Measurements from ENCODE around the gene TOP2B. TPM values are rescaled to one million over a fixed set of nuclear protein-coding genes. Genes with fewer than 3 reads are reported as not detected.

TOP2B gene
- total RNA-seq, 4 donors from 2014 or later, result 56.1 to 274 (median 120) TPM

DNA sequence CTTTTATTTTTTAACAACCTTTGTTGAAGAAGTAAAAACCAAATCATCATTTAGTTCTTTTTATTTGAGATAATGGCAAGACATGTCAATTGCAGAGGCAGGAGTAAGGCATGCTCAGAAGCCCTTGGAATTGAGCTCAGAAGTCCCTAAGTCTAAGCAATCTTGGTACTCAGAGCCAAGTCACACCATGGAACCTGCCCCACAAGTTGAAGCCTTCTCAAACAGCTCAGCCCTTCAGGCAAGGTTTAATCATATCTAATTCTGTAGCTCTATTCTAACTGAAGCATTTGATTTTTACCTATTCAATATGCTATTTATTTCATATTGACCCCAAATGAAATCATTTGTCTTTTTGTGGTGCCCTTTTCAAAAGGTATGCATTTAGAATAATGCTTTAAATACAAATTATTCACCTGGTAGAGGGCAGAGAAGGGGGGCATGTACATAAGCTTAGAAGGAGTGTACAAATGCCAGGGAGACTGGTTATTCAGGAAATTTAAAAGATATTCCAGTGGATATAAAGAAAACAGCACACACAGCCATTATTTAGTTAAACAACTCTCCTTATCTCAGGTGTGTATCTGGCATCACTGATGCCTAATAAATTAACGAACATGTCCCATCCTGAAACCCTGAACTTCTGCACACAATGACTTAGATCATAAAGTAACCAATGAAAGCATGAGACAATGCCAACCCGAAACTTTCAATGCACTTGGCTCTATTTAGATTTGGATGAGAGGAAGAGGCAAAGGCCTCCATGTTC lies 26.2 kb upstream of the TOP2B start:
- TF ChIP-seq, protein P1, sequence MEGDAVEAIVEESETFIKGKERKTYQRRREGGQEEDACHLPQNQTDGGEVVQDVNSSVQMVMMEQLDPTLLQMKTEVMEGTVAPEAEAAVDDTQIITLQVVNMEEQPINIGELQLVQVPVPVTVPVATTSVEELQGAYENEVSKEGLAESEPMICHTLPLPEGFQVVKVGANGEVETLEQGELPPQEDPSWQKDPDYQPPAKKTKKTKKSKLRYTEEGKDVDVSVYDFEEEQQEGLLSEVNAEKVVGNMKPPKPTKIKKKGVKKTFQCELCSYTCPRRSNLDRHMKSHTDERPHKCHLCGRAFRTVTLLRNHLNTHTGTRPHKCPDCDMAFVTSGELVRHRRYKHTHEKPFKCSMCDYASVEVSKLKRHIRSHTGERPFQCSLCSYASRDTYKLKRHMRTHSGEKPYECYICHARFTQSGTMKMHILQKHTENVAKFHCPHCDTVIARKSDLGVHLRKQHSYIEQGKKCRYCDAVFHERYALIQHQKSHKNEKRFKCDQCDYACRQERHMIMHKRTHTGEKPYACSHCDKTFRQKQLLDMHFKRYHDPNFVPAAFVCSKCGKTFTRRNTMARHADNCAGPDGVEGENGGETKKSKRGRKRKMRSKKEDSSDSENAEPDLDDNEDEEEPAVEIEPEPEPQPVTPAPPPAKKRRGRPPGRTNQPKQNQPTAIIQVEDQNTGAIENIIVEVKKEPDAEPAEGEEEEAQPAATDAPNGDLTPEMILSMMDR (IDR thresholded peaks at IDR 0.05), result no peak
- no peak for TF ChIP-seq POLR2A (IDR thresholded peaks at IDR 0.05)
- no peaks in the 10 kb centered on the region for H3K27me3 ChIP-seq
- H3K9me3 ChIP-seq, result no peaks in the 10 kb centered on the region
- H3K27ac ChIP-seq, result no peak overlapping the region
- no peaks in the 10 kb centered on the region for H3K4me1 ChIP-seq
- no peaks in the 10 kb centered on the region for H3K36me3 ChIP-seq
- intact Hi-C loops (cut with DNase I; ENCODE audit: low total_unique reads), result no loop called here
- DNase-seq, result no peak
- H3K4me3 ChIP-seq, result no peak overlapping the region

DNA sequence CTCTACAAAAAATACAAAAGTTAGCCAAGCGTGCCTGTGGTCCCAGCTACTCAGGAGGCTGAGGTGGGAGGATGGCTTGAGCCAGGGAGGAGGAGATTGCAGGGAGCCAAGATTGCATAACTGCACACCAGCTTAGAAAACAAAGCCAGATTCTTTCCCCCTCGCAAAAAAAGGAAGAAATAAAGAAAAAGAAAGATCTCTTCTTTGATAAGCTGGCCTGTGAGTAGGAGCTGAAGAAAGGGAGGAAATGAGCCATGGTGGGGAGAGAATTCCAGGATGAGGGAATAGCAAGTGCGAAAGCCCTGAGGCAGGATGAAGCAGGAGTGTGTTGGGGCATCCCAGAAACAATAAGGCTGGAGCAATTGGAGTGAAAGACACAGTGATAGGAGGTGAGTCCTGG lies 24.5 kb upstream of the TOP2B start:
- no peaks in the 10 kb centered on the region for H3K27me3 ChIP-seq
- TF ChIP-seq POLR2A (IDR thresholded peaks at IDR 0.05), result no peak
- TF ChIP-seq, protein P1 (IDR thresholded peaks at IDR 0.05), result no peak
- no peaks in the 10 kb centered on the region for H3K36me3 ChIP-seq
- H3K9me3 ChIP-seq, result no peaks in the 10 kb centered on the region
- H3K4me3 ChIP-seq, result no peak overlapping the region
- H3K4me1 ChIP-seq, result no peaks in the 10 kb centered on the region
- DNase-seq, result no peak
- H3K27ac ChIP-seq, result no peak overlapping the region
- intact Hi-C loops (cut with DNase I; ENCODE audit: low total_unique reads), result no loop called here

DNA sequence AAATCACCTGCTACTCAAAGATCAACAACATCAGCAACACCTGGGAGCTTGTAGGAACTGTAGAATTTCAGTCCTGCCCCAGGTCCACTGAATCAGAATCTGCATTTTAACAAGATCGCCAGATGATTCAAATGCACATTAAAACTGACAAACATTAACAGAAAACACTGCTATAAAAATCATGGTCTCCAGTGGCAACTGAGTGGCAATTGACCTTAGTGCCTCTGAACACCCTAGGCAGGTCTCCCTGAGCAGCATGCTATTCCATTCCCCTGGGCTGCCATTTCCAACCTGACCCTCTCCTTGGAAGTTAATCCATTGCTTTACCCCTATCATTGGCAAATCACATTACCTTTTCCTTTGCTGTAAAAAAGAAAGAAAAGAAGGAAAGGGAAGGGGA lies 23.0 kb upstream of the TOP2B start:
- H3K4me1 ChIP-seq, result no peaks in the 10 kb centered on the region
- H3K27me3 ChIP-seq, result no peaks in the 10 kb centered on the region
- H3K27ac ChIP-seq, result no peak overlapping the region
- no peak for DNase-seq
- no peaks in the 10 kb centered on the region for H3K9me3 ChIP-seq
- intact Hi-C loops (cut with DNase I; ENCODE audit: low total_unique reads), result no loop called here
- TF ChIP-seq, protein P1 (IDR thresholded peaks at IDR 0.05), result no peak
- no peak for TF ChIP-seq POLR2A (IDR thresholded peaks at IDR 0.05)
- no peaks in the 10 kb centered on the region for H3K36me3 ChIP-seq
- no peak overlapping the region for H3K4me3 ChIP-seq

DNA sequence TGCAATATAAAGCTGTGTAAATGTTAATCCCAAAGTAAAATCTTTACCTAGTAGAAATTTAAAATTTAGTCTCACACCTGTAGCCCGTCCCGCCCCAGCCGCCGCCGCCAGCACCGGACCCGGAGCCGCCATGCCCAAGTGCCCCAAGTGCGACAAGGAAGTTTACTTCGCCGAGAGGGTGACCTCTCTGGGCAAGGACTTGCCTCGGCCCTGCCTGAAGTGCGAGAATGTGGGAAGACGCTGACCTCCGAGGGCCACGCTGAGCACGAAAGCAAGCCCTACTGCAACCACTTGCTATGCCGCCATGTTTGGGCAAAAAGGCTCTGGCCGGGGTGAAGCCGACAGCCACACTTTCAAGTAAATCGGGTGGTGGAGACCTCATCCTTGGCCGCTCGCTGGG lies 22.1 kb upstream of the TOP2B start:
- intact Hi-C loops (cut with DNase I; ENCODE audit: low total_unique reads), result no loop called here
- no peaks in the 10 kb centered on the region for H3K27me3 ChIP-seq
- no peak for TF ChIP-seq POLR2A (IDR thresholded peaks at IDR 0.05)
- TF ChIP-seq, protein P1 (IDR thresholded peaks at IDR 0.05), result no peak
- H3K36me3 ChIP-seq, result no peaks in the 10 kb centered on the region
- H3K4me1 ChIP-seq, result no peaks in the 10 kb centered on the region
- no peak overlapping the region for H3K27ac ChIP-seq
- DNase-seq, result no peak
- no peak overlapping the region for H3K4me3 ChIP-seq
- no peaks in the 10 kb centered on the region for H3K9me3 ChIP-seq

DNA sequence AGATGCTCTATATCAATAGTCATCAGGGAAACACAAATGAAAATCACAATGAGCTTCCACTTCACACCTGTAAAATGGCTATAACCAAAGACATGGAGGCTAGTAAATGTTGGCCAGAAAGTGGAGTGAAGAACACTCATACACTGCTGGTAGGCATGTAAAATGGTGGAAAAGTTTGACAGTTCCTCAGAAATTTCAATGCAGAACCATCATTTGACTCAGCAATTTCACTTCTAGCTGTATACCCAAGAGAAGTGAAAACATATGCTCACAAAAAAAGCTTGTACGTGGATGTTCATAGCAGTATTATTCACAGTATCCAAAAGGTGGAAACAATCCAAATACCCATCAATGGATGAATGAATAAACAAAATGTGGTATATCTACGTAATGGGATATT lies 19.2 kb upstream of the TOP2B start:
- H3K4me1 ChIP-seq, result no peaks in the 10 kb centered on the region
- H3K27ac ChIP-seq, result no peak overlapping the region
- TF ChIP-seq, protein P1 (IDR thresholded peaks at IDR 0.05), result no peak
- no peak for TF ChIP-seq POLR2A (IDR thresholded peaks at IDR 0.05)
- intact Hi-C loops (cut with DNase I; ENCODE audit: low total_unique reads), result no loop called here
- H3K36me3 ChIP-seq, result no peaks in the 10 kb centered on the region
- DNase-seq, result no peak
- H3K9me3 ChIP-seq, result no peaks in the 10 kb centered on the region
- no peak overlapping the region for H3K4me3 ChIP-seq
- no peaks in the 10 kb centered on the region for H3K27me3 ChIP-seq

Measured in uterus (tissue), 4 donors.